ENCODE results near the gene CATSPER3. TPM values are rescaled to one million over a fixed set of nuclear protein-coding genes. Genes with fewer than 3 reads are reported as not detected.

CATSPER3 gene
- polyA plus RNA-seq, 3 donors = 0.15 to 0.60 (median 0.52) TPM

GRCh38 chr5:135041726-135042125 is 74.0 kb downstream of the CATSPER3 start:
- Histone ChIP-seq H3K4me2 (replicated peaks; ENCODE audit: extremely low read depth, low read length, poor library complexity, severe bottlenecking) (no peak overlapping the region), H3K36me3 (replicated peaks in 1 of 2; ENCODE audit: control insufficient read depth in 1 of 2, insufficient read depth in 2 of 2, low read length in 2 of 2) (no peaks in the 10 kb centered on the region), H3K9ac (ENCODE audit: insufficient read depth, low read length, poor library complexity, severe bottlenecking) (no peak overlapping the region), H3K9me3 (replicated peaks in 1 of 2; ENCODE audit: control insufficient read depth in 1 of 2, insufficient read depth in 1 of 2, low read length in 2 of 2) (peaks cover 4 to 38% of the 10 kb centered on the region in 2 donors), H3K4me3 (replicated peaks in 1 of 3; ENCODE audit: low read depth in 2 of 3, low read length in 3 of 3) (no peak overlapping the region), H3K79me2 (ENCODE audit: insufficient read depth, low read length) (no peaks in the 10 kb centered on the region), H2AFZ (ENCODE audit: insufficient read depth, low read depth, low read length, poor library complexity, severe bottlenecking) (no peak overlapping the region), H3K27ac (ENCODE audit: low read depth in 1 of 2, low read length in 2 of 2) (no peak overlapping the region), H3K27me3 (ENCODE audit: control insufficient read depth in 2 of 2, insufficient read depth in 2 of 2, low read length in 2 of 2) (peaks cover 66 to 94% of the 10 kb centered on the region in 2 donors), H3K4me1 (ENCODE audit: control insufficient read depth in 1 of 2, insufficient read depth in 2 of 2, low read length in 2 of 2) (peaks cover 0 to 5% of the 10 kb centered on the region in 2 donors), H4K20me1 (ENCODE audit: insufficient read depth, low read length) (no peaks in the 10 kb centered on the region)
- Mint-ChIP-seq H3K27me3 (ENCODE audit: low read depth in 3 of 3) (peaks cover 71 to 97% (median 79%) of the 10 kb centered on the region in 3 donors), H3K4me1 (peaks cover 3% of the 10 kb centered on the region), H3K36me3 (peaks cover 0 to 1% of the 10 kb centered on the region in 2 donors), H3K9me3 (peaks cover 0 to 13% (median 0%) of the 10 kb centered on the region in 7 donors), H3K4me3 (peak overlapping the region in 1 of 2 donors; percentile 79), H3K27ac (no peak overlapping the region)
- DNase-seq = no peak
- intact Hi-C loops (cut with micrococcal nuclease) = no loop called here
- no peak for TF ChIP-seq CTCF (IDR thresholded peaks at IDR 0.05)
- WGBS (ENCODE audit: insufficient coverage) = 80% methylated on average over 1 of the region's 3 CpGs

- no peak overlapping the region for H3K4me2 ChIP-seq (replicated peaks; ENCODE audit: extremely low read depth, low read length, poor library complexity, severe bottlenecking)
- Mint-ChIP-seq H3K9me3 (peaks cover 0 to 13% (median 0%) of the 10 kb centered on the region in 7 donors), H3K27ac (no peak overlapping the region), H3K36me3 (peaks cover 0 to 1% of the 10 kb centered on the region in 2 donors), H3K4me3 (peak overlapping the region in 1 of 2 donors; percentile 74), H3K4me1 (peaks cover 3% of the 10 kb centered on the region), H3K27me3 (ENCODE audit: low read depth in 3 of 3) (peaks cover 63 to 96% (median 76%) of the 10 kb centered on the region in 3 donors)
- no peak overlapping the region for H3K27ac ChIP-seq (ENCODE audit: low read depth in 1 of 2, low read length in 2 of 2)
- intact Hi-C loops (cut with micrococcal nuclease) = no loop called here
- no peaks in the 10 kb centered on the region for H3K79me2 ChIP-seq (ENCODE audit: insufficient read depth, low read length)
- H4K20me1 ChIP-seq (ENCODE audit: insufficient read depth, low read length) = no peaks in the 10 kb centered on the region
- H3K4me1 ChIP-seq (ENCODE audit: control insufficient read depth in 1 of 2, insufficient read depth in 2 of 2, low read length in 2 of 2) = peaks cover 0 to 5% of the 10 kb centered on the region in 2 donors
- H3K9me3 ChIP-seq (replicated peaks in 1 of 2; ENCODE audit: control insufficient read depth in 1 of 2, insufficient read depth in 1 of 2, low read length in 2 of 2) = peaks cover 4 to 38% of the 10 kb centered on the region in 2 donors
- WGBS (ENCODE audit: insufficient coverage) = no CpG with 5 or more reads among the region's 1 CpG
- peaks cover 58 to 87% of the 10 kb centered on the region in 2 donors for H3K27me3 ChIP-seq (ENCODE audit: control insufficient read depth in 2 of 2, insufficient read depth in 2 of 2, low read length in 2 of 2)
- no peak for TF ChIP-seq CTCF (IDR thresholded peaks at IDR 0.05)
- H3K36me3 ChIP-seq (replicated peaks in 1 of 2; ENCODE audit: control insufficient read depth in 1 of 2, insufficient read depth in 2 of 2, low read length in 2 of 2) = no peaks in the 10 kb centered on the region
- no peak overlapping the region for H3K4me3 ChIP-seq (replicated peaks in 1 of 3; ENCODE audit: low read depth in 2 of 3, low read length in 3 of 3)
- no peak overlapping the region for H2AFZ ChIP-seq (ENCODE audit: insufficient read depth, low read depth, low read length, poor library complexity, severe bottlenecking)
- no peak overlapping the region for H3K9ac ChIP-seq (ENCODE audit: insufficient read depth, low read length, poor library complexity, severe bottlenecking)
- no peak for DNase-seq
Measured at GRCh38 chr5:135042595-135042994, 74.9 kb downstream of the CATSPER3 start.

Measured in CD14-positive monocyte (primary cell).